Measurements from ENCODE around the gene ZNF786.

GRCh38 chr7:149048805-149049204 lies 41.7 kb downstream of the ZNF786 start:
- TF ChIP-seq CTCF (IDR thresholded peaks at IDR 0.05 in 4 of 5, conservative IDR thresholded peaks at IDR 0.05 in 1 of 5): no peak
- no peak for TF ChIP-seq POLR2A (IDR thresholded peaks at IDR 0.05)
